HL-60/S4 treated with phorbol 12-myristate 13-acetate at 8.2 ng/mL for 4 days and 3 days (cell line): ENCODE results near the gene RBM10.

Experiments used
- in situ Hi-C: fragments of 300-500 bp; cut with MboI; formaldehyde crosslinking; loops from 2 replicates; pipeline ENCODE4 v1.15.0; 2022; ENCODE audit warnings: low sequenced_read_pairs

Gene RBM10

GRCh38 chrX:47230136-47230868 is 85.3 kb downstream of the RBM10 start:
- in situ Hi-C loops = no loop called here

- in situ Hi-C loops = no loop called here
Observed at GRCh38 chrX:47231167-47231566, 86.1 kb downstream of the RBM10 start.

GRCh38 chrX:47232197-47232802 is 87.3 kb downstream of the RBM10 start:
- in situ Hi-C loops = no loop called here

GRCh38 chrX:47232803-47233332 is 87.8 kb downstream of the RBM10 start, which contains the start of gene USP11:
TSS of gene USP11 (plus strand) at chrX:47233009. CDS start at chrX:47233044, 35 bp downstream.
- in situ Hi-C loops = no loop called here

DNA sequence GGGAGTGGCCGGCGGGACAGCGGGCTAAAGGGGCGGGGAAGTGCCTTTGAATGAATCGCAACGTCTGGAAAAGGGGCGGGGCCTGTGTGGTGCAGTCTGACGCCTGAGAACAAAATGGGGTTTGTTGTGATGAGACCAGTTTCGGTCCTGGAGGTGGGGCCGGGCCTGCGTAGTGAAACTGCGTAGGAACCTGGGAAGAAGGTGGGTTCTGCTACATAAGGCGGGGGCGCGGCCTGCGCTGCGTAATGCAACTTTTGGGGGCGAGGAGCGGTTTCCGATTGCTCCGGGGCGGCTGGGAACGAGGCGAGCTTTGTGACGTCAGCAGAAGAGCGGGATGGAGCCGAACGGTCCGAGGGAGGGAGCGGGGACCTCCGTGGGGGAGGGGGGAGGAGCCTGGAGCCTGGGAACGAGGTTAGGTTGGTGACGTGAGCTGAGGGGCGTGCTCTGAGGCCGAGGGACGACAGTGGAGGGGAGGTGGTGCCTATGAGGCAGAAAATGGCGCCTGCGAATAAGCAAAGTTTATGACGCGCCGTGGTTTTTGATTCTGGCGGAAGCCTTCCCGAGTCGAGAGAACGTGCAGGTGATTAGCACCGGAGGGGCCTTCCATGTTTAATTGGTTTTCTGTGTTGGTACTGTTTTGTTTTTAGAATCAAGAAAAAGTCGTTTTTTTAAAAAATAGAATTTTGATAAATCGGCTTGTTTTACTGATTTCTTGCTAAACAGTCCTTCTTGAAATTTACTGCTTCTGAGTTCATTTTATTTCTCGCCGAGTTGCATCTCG is 88.5 kb downstream of the RBM10 start:
- in situ Hi-C loops = no loop called here

DNA sequence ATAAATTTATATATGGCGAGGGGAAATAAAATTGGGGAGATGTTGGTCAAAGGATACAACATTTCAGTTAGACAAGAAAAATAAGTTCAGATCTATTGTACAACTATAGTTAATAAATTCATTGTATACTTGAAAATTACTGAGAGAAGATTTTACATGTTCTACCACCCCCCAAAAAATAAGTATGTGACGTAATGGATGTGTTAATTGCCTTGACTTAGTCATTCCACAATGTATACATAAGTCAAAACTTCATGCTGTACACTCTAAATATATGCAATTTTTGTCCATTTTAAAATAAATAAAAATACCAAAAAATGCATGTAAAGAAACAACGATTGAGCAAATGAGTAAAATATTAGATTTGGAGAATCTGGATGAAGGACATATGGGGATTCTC is 89.6 kb downstream of the RBM10 start:
- in situ Hi-C loops = no loop called here

DNA sequence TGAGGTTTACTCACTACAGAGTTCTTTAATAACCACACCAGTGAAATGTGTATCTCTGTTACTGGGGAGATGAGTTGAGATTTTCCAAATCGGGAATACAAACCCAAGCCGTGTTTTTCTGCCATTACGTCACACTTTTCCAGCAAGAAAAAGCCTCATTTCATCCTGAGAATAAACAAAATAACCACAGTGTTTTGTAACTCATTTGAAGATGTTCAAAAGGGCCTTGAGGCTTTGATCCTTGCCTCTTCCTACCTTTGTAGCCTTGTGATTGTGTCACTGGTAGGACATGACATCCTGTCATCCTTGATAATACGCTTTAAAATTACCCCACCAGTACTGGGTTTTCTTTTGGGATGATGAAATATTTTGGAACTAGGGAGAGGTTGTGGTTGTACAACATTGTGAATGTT is 90.7 kb downstream of the RBM10 start:
- in situ Hi-C loops = no loop called here
